WTC11 (cell line): ENCODE data around the gene PLPP3. TPM values are rescaled to one million over a fixed set of nuclear protein-coding genes. Genes with fewer than 3 reads are reported as not detected.

Experiments
- ATAC-seq: fragments of 200-7000 bp; cut with Tn5 transposase; 2 replicates; pipeline ENCODE4 v1.10.0; 2021; ENCODE audit warnings: mild to moderate bottlenecking, moderate library complexity
- CTCF ChIA-PET: fragments of 300-600 bp; sonication (Branson Sonifier 250); formaldehyde crosslinking; loops from one replicate; lab custom pipeline; 2021; ENCODE audit warnings: antibody characterized with exemption; lab: Charles Lee
- POLR2A ChIA-PET: fragments of 350-600 bp; sonication (Branson Sonifier 250); formaldehyde crosslinking; loops from one replicate; lab custom pipeline; 2021; ENCODE audit warnings: antibody characterized with exemption; lab: Charles Lee
- DNase-seq: peaks from one replicate; pipeline ENCODE4 v3.0.0; 2021; ENCODE audit warnings: low spot score
- H3K27ac Mint-ChIP-seq: 2 replicates; pipeline ENCODE4 v1.8.0; 2021; ENCODE audit warnings: mixed read lengths
- H3K27me3 Mint-ChIP-seq: 2 replicates; pipeline ENCODE4 v1.8.0; 2021; ENCODE audit warnings: low read depth, mild to moderate bottlenecking, moderate library complexity, mixed read lengths
- H3K36me3 Mint-ChIP-seq: 2 replicates; pipeline ENCODE4 v1.8.0; 2021; ENCODE audit warnings: mixed read lengths
- H3K4me1 Mint-ChIP-seq: 2 replicates; pipeline ENCODE4 v1.8.0; 2022; ENCODE audit warnings: mixed read lengths
- H3K4me3 Mint-ChIP-seq: 2 replicates; pipeline ENCODE4 v1.8.0; 2021; ENCODE audit warnings: mild to moderate bottlenecking, moderate library complexity, mixed read lengths
- H3K9me3 Mint-ChIP-seq: 2 replicates; pipeline ENCODE4 v1.8.0; 2021; ENCODE audit warnings: mixed read lengths
- ATF3 ChIP-seq: sonication (generic); formaldehyde crosslinking; conservative IDR thresholded peaks from 2 replicates; pipeline ENCODE4 v1.8.1; 2022; ENCODE audit warnings: mild to moderate bottlenecking, missing genetic modification reagents
- FOXK1 ChIP-seq: sonication (generic); formaldehyde crosslinking; IDR thresholded peaks from 2 replicates; pipeline ENCODE4 v1.8.0; 2022; ENCODE audit warnings: mild to moderate bottlenecking, moderate library complexity, missing genetic modification reagents
- GABPB1 ChIP-seq: sonication (generic); formaldehyde crosslinking; IDR thresholded peaks from 2 replicates; pipeline ENCODE4 v1.8.1; 2023; ENCODE audit warnings: mild to moderate bottlenecking, missing genetic modification reagents
- GRHL2 ChIP-seq: fragments of 250-450 bp; sonication (Bioruptor Pico); IDR thresholded peaks from 2 replicates; pipeline ENCODE4 v1.8.0; 2022; ENCODE audit warnings: mild to moderate bottlenecking, moderate library complexity; ENCODE audit not compliant: insufficient replicate concordance, severe bottlenecking
- JAZF1 ChIP-seq: fragments of 250-450 bp; sonication (Bioruptor Pico); IDR thresholded peaks from 2 replicates; pipeline ENCODE4 v1.9.0; 2021; ENCODE audit warnings: moderate library complexity, mild to moderate bottlenecking, inconsistent platforms
- JUN ChIP-seq: sonication (generic); formaldehyde crosslinking; IDR thresholded peaks from 2 replicates; pipeline ENCODE4 v1.8.0; 2023; ENCODE audit warnings: mild to moderate bottlenecking, missing genetic modification reagents
- MXD4 ChIP-seq: fragments of 250-450 bp; sonication (Bioruptor Pico); IDR thresholded peaks from 2 replicates; pipeline ENCODE4 v1.8.0; 2021; ENCODE audit warnings: mild to moderate bottlenecking, moderate library complexity, borderline replicate concordance
- NFYB ChIP-seq: sonication (generic); formaldehyde crosslinking; conservative IDR thresholded peaks from 2 replicates; pipeline ENCODE4 v1.8.0; 2022; ENCODE audit warnings: low read depth, missing genetic modification reagents
- NR2C2 ChIP-seq: sonication (generic); formaldehyde crosslinking; IDR thresholded peaks from 2 replicates; pipeline ENCODE4 v1.8.0; 2022; ENCODE audit warnings: mild to moderate bottlenecking, missing genetic modification reagents
- RELA ChIP-seq: sonication (generic); formaldehyde crosslinking; IDR thresholded peaks from 2 replicates; pipeline ENCODE4 v1.8.1; 2022; ENCODE audit warnings: missing genetic modification reagents, mild to moderate bottlenecking, borderline replicate concordance
- RORB ChIP-seq: fragments of 250-450 bp; sonication (Bioruptor Pico); IDR thresholded peaks from 2 replicates; pipeline ENCODE4 v1.9.0; 2021; ENCODE audit warnings: mild to moderate bottlenecking
- TP53 ChIP-seq: sonication (generic); formaldehyde crosslinking; IDR thresholded peaks from 2 replicates; pipeline ENCODE4 v1.8.1; 2023; ENCODE audit warnings: mild to moderate bottlenecking, missing genetic modification reagents
- ZNF121 ChIP-seq: sonication (generic); formaldehyde crosslinking; IDR thresholded peaks from 2 replicates; pipeline ENCODE4 v1.8.0; 2023; ENCODE audit warnings: missing genetic modification reagents
- ZNF138 ChIP-seq: sonication (generic); formaldehyde crosslinking; conservative IDR thresholded peaks from 2 replicates; pipeline ENCODE4 v1.8.1; 2022; ENCODE audit warnings: mild to moderate bottlenecking, moderate library complexity, missing genetic modification reagents
- ZNF263 ChIP-seq: sonication (generic); formaldehyde crosslinking; IDR thresholded peaks from 2 replicates; pipeline ENCODE4 v1.8.1; 2022; ENCODE audit warnings: low read depth, mild to moderate bottlenecking, moderate library complexity, missing genetic modification reagents
- ZNF281 ChIP-seq: sonication (generic); formaldehyde crosslinking; IDR thresholded peaks from 2 replicates; pipeline ENCODE4 v1.8.0; 2023; ENCODE audit warnings: mild to moderate bottlenecking, missing genetic modification reagents
- ZNF396 ChIP-seq: fragments of 250-450 bp; sonication (Bioruptor Pico); IDR thresholded peaks from 2 replicates; pipeline ENCODE4 v1.8.0; 2021; ENCODE audit warnings: mild to moderate bottlenecking, moderate library complexity, borderline replicate concordance
- ZNF416 ChIP-seq: fragments of 250-450 bp; sonication (Bioruptor Pico); IDR thresholded peaks from 2 replicates; pipeline ENCODE4 v1.9.0; 2021; ENCODE audit warnings: mild to moderate bottlenecking, inconsistent platforms
- ZNF423 ChIP-seq: fragments of 250-450 bp; sonication (Bioruptor Pico); IDR thresholded peaks from 2 replicates; pipeline ENCODE4 v2.1.2; 2022; ENCODE audit warnings: mild to moderate bottlenecking, moderate library complexity
- ZNF532 ChIP-seq: fragments of 250-450 bp; sonication (Bioruptor Pico); IDR thresholded peaks from 2 replicates; pipeline ENCODE4 v1.9.0; 2021; ENCODE audit warnings: mild to moderate bottlenecking, borderline replicate concordance
- total RNA-seq: library from RNA; stranded (reverse); gene quantifications from 3 replicates; pipeline ENCODE4 v1.2.3, GENCODE V29; 2021
- TF ChIP-seq, protein P1 (sequence below): sonication (generic); formaldehyde crosslinking; IDR thresholded peaks from 2 replicates; pipeline ENCODE4 v1.8.1; 2023; ENCODE audit warnings: mild to moderate bottlenecking, missing genetic modification reagents
- TF ChIP-seq, protein P2 (sequence below): fragments of 200-600 bp; IDR thresholded peaks from 2 replicates; pipeline ENCODE4 v1.8.0; 2022; ENCODE audit warnings: antibody characterized with exemption
- TF ChIP-seq, protein P3 (sequence below): sonication (generic); formaldehyde crosslinking; IDR thresholded peaks from 2 replicates; pipeline ENCODE4 v1.8.0; 2022; ENCODE audit warnings: mild to moderate bottlenecking, missing genetic modification reagents
- TF ChIP-seq, protein P4 (sequence below): sonication (generic); formaldehyde crosslinking; IDR thresholded peaks from 2 replicates; pipeline ENCODE4 v1.8.1; 2022; ENCODE audit warnings: low read depth, missing genetic modification reagents, borderline replicate concordance

Gene PLPP3
- total RNA-seq, 1 experiment from 2014 or later = 31.0 TPM

DNA sequence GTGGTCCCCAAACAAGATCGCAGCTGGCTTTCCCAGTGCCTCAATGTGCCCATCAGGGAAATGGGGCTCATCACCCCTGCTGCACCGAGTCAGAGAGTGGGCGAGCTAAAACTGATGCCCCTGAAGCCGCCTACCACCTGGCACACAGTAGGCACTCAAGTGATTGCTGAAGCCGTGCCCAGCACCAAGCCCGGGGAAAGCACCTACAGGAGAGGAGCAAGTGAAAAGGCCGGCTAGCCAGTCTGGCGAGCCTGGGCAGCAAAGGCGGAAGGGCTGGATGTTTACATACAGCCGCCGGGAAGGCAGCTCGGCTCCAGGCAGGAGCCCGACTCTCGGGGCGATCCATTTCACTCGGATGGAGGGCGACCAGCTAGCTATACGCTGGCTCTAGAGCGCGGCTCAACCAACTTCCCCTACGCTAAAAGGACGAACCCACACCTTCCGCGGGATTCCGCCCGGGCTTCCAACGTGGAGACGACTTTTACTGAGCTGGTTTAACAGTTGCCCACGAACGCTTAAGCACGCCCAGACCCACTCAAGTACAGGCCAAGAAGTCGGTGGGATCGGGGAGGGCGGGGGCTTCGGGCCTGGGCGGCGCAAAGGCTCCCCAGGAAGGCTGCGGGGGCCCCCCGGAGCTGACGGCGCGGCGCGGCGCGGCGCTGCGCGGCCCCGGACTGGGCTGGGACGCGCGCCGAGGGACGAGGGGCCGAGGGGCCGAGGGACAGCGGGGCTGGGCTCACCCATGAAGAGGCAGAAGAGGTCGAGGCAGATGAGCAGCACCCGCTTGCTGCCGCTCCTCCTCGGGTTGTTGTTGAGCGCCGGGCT, 1.0 kb downstream of the PLPP3 start:
- Mint-ChIP-seq H3K27ac (peak overlapping the region; percentile 79; the same call in 1 of the 2 replicates), H3K9me3 (no peaks in the 10 kb centered on the region), H3K27me3 (no peaks in the 10 kb centered on the region), H3K36me3 (no peaks in the 10 kb centered on the region; the same call in 1 of the 2 replicates), H3K4me3 (peak overlapping the region; percentile 96), H3K4me1 (peaks cover 65% of the 10 kb centered on the region)
- ATAC-seq (no peak), DNase-seq (peak; percentile 60)
- ChIA-PET CTCF (interaction anchor here (0.6 to 3.8 kb wide), 11 partner anchors 18 to 170 kb away, joined by 3 to 16 read pairs (median 5); no protein-coding TSS in a partner anchor), POLR2A (interaction anchor here (0.5 to 2.2 kb wide), 9 partner anchors 14 to 143 kb away, joined by 3 to 12 read pairs (median 5); no protein-coding TSS in a partner anchor)
- TF ChIP-seq ZNF423 (CRISPR knock-in tag) (peak; percentile 49), TP53 (CRISPR knock-in tag) (0 out of 2 replicates have a peak, but pooled peaks have one; percentile 24), NFYB (CRISPR knock-in tag) (no peak), MXD4 (CRISPR knock-in tag) (no peak), GRHL2 (CRISPR knock-in tag) (no peak), ZNF396 (no peak), ZNF532 (CRISPR knock-in tag) (no peak), JAZF1 (CRISPR knock-in tag) (no peak), ZNF281 (CRISPR knock-in tag) (no peak), ZNF263 (CRISPR knock-in tag) (no peak), RELA (CRISPR knock-in tag) (no peak), JUN (CRISPR knock-in tag) (no peak), GABPB1 (CRISPR knock-in tag) (no peak), ZNF138 (CRISPR knock-in tag) (0 out of 2 replicates have a peak, but pooled peaks have one; percentile 48), NR2C2 (CRISPR knock-in tag) (no peak), ZNF416 (CRISPR knock-in tag) (no peak), FOXK1 (peak; percentile 42; the same call in 1 of the 2 replicates), ATF3 (CRISPR knock-in tag) (no peak), ZNF121 (CRISPR knock-in tag) (no peak), RORB (CRISPR knock-in tag) (no peak)
- TF ChIP-seq, protein P1, sequence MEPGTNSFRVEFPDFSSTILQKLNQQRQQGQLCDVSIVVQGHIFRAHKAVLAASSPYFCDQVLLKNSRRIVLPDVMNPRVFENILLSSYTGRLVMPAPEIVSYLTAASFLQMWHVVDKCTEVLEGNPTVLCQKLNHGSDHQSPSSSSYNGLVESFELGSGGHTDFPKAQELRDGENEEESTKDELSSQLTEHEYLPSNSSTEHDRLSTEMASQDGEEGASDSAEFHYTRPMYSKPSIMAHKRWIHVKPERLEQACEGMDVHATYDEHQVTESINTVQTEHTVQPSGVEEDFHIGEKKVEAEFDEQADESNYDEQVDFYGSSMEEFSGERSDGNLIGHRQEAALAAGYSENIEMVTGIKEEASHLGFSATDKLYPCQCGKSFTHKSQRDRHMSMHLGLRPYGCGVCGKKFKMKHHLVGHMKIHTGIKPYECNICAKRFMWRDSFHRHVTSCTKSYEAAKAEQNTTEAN (CRISPR knock-in tag) = no peak
- TF ChIP-seq, protein P2, sequence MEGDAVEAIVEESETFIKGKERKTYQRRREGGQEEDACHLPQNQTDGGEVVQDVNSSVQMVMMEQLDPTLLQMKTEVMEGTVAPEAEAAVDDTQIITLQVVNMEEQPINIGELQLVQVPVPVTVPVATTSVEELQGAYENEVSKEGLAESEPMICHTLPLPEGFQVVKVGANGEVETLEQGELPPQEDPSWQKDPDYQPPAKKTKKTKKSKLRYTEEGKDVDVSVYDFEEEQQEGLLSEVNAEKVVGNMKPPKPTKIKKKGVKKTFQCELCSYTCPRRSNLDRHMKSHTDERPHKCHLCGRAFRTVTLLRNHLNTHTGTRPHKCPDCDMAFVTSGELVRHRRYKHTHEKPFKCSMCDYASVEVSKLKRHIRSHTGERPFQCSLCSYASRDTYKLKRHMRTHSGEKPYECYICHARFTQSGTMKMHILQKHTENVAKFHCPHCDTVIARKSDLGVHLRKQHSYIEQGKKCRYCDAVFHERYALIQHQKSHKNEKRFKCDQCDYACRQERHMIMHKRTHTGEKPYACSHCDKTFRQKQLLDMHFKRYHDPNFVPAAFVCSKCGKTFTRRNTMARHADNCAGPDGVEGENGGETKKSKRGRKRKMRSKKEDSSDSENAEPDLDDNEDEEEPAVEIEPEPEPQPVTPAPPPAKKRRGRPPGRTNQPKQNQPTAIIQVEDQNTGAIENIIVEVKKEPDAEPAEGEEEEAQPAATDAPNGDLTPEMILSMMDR = no peak
- TF ChIP-seq, protein P3, sequence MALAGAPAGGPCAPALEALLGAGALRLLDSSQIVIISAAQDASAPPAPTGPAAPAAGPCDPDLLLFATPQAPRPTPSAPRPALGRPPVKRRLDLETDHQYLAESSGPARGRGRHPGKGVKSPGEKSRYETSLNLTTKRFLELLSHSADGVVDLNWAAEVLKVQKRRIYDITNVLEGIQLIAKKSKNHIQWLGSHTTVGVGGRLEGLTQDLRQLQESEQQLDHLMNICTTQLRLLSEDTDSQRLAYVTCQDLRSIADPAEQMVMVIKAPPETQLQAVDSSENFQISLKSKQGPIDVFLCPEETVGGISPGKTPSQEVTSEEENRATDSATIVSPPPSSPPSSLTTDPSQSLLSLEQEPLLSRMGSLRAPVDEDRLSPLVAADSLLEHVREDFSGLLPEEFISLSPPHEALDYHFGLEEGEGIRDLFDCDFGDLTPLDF = no peak
- TF ChIP-seq, protein P4, sequence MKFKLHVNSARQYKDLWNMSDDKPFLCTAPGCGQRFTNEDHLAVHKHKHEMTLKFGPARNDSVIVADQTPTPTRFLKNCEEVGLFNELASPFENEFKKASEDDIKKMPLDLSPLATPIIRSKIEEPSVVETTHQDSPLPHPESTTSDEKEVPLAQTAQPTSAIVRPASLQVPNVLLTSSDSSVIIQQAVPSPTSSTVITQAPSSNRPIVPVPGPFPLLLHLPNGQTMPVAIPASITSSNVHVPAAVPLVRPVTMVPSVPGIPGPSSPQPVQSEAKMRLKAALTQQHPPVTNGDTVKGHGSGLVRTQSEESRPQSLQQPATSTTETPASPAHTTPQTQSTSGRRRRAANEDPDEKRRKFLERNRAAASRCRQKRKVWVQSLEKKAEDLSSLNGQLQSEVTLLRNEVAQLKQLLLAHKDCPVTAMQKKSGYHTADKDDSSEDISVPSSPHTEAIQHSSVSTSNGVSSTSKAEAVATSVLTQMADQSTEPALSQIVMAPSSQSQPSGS (CRISPR knock-in tag) = no peak
